NB4 (cell line): ENCODE data around the gene NAMPT.
"Not testable (repeated sequence)": the region's sequence is repeated elsewhere in the genome, so short reads cannot be mapped to it uniquely, and the experiment has no call there.

ENCODE experiments used
- DNase-seq: peaks from one replicate; pipeline ENCODE4 v3.0.0; 2010; ENCODE audit warnings: low read depth
- H3K4me3 ChIP-seq: one replicate; pipeline ENCODE4 v1.5.1; 2011; ENCODE audit warnings: mild to moderate bottlenecking, low read depth, low read length, moderate library complexity
- CTCF ChIP-seq: IDR thresholded peaks from one replicate; pipeline ENCODE4 v1.5.1; 2012; ENCODE audit warnings: low read depth, low read length
- MYC ChIP-seq: IDR thresholded peaks from 2 replicates; pipeline ENCODE4 v1.6.1; 2011; ENCODE audit warnings: low read depth, low read length
- POLR2A ChIP-seq: IDR thresholded peaks from 2 replicates; pipeline ENCODE4 v1.6.1; 2011; ENCODE audit warnings: mild to moderate bottlenecking; ENCODE audit not compliant: insufficient read length; ENCODE audit errors: extremely low read depth
- TF ChIP-seq, protein P1 (sequence below): IDR thresholded peaks from 2 replicates; pipeline ENCODE4 v1.6.1; 2011; ENCODE audit warnings: low read depth, low read length

The NAMPT gene

GRCh38 chr7:106327538-106328481, 43.0 kb upstream of the NAMPT start:
- no peak for TF ChIP-seq CTCF
- no peak for TF ChIP-seq MYC
- no peak for TF ChIP-seq POLR2A
- TF ChIP-seq, protein P1, sequence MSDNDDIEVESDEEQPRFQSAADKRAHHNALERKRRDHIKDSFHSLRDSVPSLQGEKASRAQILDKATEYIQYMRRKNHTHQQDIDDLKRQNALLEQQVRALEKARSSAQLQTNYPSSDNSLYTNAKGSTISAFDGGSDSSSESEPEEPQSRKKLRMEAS, result no peak
- H3K4me3 ChIP-seq, result no peak overlapping the region
- DNase-seq, result no peak

- no peak overlapping the region for H3K4me3 ChIP-seq
- no peak for TF ChIP-seq CTCF
- no peak for TF ChIP-seq MYC
- no peak for TF ChIP-seq POLR2A
- TF ChIP-seq, protein P1, result no peak
- DNase-seq, result no peak
Observed at GRCh38 chr7:106326594-106327537, 42.1 kb upstream of the NAMPT start.

- not testable (repeated sequence) for H3K4me3 ChIP-seq, DNase-seq
Observed at GRCh38 chr7:106324509-106324908, 39.7 kb upstream of the NAMPT start.

GRCh38 chr7:106320254-106320770, 35.5 kb upstream of the NAMPT start:
- H3K4me3 ChIP-seq, DNase-seq: not testable (repeated sequence)

DNA sequence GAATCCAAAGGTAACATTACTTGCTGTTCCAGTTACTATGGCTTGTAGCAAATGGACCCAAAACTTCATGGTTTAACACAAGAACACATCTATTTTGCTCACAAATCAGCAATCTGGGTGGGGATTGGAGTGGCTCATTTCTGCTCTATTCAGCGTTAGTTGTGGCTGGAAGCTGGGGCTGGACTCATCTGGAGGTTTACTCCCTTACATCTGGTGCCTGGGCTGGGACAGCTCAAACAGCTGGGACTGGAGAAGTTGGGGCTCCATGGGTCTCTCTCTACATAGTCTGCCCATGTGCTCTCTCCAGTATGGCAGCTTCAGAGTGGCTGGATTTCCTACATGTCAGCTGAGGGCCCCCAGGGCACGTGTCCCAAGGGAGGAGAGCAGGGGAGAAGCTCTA, 33.7 kb upstream of the NAMPT start:
- no peak for DNase-seq
- H3K4me3 ChIP-seq, result no peak overlapping the region
- TF ChIP-seq CTCF (no peak), POLR2A (no peak), MYC (no peak)
- TF ChIP-seq, protein P1, result no peak

GRCh38 chr7:106317971-106318370, 33.2 kb upstream of the NAMPT start:
- no peak for DNase-seq
- no peak for TF ChIP-seq POLR2A
- TF ChIP-seq, protein P1, result no peak
- TF ChIP-seq MYC, result no peak
- TF ChIP-seq CTCF, result no peak
- no peak overlapping the region for H3K4me3 ChIP-seq
